HG02938 (cell line): Measurements from ENCODE around the gene GBA2.

Experiments
- ATAC-seq: cut with Tn5 transposase; IDR thresholded peaks from one replicate; pipeline ENCODE4 v1.9.1; 2021; ENCODE audit warnings: mild to moderate bottlenecking, moderate library complexity; ENCODE audit not compliant: unreplicated experiment

GBA2 gene

DNA sequence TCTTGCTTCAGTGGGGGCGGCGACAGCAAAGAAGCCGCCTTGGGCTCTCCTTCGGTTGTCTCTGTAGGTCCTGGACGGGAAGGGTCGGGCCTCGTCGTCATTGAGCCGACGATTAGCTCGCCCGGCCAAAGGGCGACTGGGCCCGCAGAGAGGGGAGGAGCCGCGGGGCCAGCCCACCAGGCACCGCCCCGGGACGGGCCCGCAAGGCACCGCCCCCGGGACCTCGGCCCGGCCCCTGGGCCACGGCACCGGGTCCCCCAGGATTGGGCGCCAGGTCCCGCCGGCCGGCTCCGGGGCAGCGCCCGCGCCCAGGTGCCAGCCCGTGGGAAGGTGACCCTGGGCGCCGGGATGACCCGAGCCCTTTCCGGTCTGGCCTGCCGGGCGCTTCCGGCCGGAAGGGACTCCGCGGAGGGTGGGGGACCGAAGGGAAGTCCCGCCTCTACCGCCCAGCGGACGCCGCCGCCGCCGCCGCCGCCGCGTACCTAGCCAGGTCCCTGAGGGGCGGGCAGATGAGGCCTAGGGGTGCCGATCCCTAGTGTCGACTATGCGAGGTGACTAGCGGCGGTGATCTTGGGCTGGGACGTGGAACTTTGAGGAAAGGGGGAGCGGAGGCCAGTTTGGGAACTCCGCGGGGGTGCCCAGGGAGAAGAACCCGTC lies at the start of gene GBA2, which contains the start of gene RGP1:
Gene GBA2, minus strand, starts transcription at position 371 of the 657 bp plus-strand sequence. CDS start 524 bp downstream, outside the sequence.
Gene RGP1, plus strand, starts transcription at position 430 of the 657 bp plus-strand sequence. CDS start 469 bp downstream, outside the sequence.
- ATAC-seq = peak; percentile 72

DNA sequence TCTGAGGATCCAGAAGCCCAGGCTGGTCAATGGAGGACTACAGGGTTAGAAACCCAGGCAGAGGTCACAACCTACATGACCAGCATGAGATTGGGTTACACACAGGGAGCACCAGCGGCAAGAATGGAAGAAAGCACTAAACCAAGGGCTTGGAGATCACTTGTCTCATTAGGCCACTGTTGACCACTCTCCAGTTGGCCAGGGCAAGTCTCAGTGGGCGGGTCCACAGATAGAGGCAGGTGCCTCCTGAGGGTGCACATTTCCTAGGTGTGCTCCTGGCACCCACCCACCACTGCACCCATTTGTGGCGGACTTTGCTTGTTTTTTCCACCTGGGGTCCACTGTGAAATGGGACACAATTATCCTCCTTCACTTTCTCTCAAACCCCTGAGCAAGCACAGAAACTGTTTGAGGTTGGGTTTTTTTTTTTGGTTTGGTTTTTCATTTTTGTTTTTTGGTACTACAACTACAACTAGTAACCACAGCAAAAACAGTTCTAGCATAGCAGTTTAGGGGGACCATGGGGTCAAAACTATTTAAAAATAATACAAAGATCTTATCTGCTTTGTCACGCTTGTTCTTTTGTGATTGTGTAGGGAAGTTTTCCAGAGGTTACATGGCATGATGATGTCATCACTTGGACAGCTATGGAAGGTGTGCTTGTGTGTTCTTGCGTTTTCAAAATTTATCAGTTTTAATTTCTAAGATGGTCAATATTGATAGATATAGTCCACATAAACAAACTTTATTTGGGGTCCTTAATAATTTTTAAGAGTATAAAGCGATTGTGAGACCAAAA lies 48.5 kb upstream of the GBA2 start:
- ATAC-seq = no peak

DNA sequence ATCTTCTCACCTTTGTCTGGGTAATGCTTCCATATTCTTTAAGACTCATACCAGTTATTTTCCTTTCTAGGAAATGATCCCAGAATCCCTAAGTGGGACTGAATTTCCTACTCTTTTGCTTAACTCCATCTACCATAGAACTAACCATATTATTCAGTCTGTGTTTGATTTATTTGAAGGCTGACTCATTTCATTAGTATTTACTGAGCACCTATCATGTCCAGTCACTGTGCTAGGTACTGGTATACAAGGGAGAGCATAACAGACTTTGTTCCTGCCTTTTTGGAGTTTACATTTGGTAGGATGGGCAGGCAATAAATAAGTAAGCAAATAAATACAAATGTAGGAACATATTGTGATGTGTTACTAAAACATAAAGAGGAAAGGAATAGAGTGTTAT lies 46.7 kb upstream of the GBA2 start:
- ATAC-seq = no peak

DNA sequence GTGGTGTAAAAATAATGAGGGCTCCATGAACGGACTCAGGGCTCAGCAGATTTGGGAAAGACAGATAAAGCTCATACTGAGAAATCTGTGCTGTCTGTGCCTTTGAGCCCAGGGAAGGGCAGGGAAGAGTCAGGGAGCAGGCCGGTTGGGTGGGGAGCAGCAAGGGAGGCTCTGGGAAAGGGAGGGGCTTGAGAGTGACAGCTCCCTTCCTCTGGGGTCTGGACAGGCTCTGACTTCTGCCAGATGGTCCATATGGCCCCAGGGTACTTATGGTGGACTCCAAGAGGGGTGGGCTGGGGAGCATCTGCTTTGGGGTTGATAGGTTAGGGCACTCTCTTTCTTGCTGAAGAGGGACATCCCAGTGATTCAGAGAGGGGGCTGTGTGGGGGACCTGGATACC lies 44.4 kb upstream of the GBA2 start:
- ATAC-seq = no peak

DNA sequence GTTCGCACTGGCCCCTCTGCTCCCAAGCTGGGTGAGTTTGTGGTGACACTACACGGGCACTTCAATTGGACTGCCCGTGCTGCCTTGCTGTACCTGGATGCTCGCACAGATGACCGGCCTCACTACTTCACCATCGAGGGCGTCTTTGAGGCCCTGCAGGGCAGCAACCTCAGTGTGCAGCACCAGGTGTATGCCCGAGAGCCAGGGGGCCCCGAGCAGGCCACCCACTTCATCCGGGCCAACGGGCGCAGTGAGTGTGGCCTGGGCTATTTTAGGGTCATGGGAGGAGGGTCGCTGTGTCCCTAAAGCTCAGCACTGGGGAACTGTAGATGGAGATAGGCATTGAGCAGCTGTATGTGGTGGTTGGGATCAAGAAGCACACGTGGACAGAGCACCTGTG lies 43.8 kb upstream of the GBA2 start:
- ATAC-seq = no peak

DNA sequence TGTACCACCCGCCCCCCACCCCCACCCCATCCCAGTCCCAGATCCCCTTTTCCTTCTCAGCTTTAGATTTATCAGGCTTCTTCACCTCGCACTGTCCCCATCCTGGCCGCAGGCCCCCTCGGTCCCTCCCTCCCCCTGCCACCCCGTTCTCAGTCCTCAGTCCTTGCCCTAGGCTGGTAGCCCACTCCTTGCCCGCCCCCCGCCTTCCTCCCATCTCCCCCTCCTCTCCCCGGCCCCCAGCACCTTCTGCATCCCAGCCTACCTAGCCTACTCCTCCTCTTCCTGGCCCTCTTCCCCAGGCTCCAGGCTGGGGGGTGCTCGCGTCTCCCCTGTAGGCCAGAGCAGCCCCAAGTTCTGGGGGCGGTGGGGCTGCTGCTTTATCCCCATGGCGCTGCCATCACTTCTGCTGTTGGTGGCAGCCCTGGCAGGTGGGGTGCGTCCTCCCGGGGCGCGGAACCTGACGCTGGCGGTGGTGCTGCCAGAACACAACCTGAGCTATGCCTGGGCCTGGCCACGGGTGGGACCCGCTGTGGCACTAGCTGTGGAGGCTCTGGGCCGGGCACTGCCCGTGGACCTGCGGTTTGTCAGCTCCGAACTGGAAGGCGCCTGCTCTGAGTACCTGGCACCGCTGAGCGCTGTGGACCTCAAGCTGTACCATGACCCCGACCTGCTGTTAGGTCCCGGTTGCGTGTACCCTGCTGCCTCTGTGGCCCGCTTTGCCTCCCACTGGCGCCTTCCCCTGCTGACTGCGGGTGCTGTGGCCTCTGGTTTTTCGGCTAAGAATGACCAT lies 43.2 kb upstream of the GBA2 start:
- ATAC-seq = no peak

DNA sequence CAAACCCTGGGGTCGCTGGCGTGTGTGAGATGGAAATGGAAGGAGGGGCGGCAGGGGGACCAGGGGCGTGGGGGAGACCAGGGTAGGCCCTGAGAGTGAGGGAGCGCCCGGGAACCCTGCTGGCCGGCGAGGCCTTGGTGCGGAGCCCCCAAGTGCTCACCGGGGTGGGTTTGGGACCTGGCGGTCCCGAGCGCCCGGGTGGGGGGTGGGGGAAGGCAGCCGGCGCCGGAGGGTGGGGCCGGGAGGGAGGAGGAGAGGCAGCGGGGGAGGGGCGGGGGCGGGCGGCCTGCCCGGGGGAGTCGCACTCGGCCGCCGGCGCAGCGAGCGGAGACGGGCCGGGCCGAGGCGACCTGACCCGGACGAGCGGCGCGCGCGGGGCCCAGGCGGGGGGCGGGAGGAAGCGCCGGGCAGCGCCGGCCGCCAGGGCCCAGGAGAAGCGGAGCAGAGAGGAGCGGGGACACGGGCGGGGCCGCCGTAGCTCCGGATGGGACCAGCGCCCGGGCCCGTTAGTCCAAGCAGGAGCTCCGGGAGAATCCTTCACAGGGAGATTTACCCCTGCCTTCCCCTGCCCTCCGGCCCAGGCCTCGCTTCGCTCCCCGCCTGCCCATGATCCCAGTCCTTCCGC lies 42.4 kb upstream of the GBA2 start, which contains the start of gene NPR2:
Gene NPR2, plus strand, starts transcription at position 295 of the 625 bp plus-strand sequence. CDS start 818 bp downstream, outside the sequence.
- ATAC-seq = no peak

DNA sequence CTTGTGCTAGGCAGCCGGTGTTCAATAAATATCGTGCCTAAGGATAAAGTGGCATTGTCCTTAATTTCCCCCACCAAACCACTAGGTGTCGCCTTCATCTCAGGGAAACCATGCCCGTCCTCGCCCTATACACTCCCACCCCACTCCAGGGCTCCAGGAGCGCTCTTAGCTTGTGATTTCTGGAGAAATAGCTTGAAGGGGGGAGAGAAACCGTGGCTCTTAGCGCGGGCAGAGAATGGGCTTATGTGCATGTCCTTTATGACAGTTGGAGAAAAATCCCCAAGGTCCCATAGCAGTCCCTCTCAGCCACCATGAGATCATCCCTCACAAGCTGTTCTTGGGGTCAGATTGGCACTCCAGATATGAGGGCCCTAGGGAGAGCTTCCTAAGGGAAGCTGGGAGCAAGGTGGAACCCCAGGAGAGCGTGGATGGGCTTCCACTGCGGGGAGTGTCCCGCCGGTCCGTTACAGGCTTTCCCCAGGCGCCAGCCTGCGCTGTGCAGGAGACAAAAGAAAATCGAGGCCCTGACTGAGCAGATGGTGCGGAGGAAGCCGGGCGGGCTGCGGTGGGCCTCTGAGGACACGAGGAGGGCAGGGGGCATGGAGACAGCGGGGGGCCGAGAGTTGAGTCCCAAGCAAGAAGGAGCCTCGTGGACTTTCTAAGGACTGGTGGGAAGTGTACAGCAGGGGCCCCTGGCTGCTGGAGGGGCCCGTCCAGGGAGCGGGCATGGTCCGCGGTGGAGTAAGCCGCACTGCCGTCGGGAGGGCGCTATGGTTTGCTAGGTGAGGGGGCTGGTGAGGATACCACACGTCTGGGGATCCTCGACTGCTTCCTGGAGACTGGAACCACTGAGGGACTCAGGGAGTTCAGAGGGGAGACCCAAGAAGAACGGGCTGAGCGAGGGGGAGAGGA lies 41.6 kb upstream of the GBA2 start:
- ATAC-seq = no peak

DNA sequence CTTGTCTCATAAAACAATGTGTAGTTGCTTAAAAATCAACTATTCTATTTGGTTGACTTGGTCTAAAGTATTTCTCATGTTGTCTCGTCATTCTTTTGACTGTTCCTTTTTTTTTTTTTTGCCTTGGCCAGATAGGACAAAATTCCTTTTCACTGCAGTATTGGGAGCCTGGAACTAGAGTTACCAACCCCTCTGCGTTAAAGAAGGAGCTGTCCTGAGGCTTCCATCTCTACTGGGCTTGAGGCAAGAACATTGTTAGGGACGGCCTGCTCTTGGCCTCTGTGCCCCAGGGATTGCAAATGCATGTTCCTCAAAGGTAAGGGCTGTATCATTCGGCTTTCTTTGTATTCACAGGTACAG lies 41.0 kb upstream of the GBA2 start:
- ATAC-seq = no peak

DNA sequence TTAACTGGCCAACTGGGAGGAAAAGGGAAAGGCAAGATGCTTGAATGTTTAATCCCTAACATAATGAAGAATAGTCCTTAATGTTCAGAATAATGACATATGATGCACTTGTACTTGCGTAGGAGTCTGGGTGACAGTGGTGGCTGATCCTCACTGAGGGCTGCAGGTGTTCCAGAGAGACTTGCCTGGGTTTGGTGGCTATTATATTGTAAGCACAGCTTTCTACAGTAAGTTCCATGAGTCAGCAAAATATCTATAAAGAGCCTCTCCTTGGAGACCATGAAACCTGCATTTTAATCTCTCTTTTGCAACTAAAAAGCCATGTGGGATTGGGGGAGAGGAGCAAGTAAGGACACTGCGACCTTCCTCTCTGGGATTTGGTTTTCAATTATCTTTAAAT lies 40.5 kb upstream of the GBA2 start:
- no peak for ATAC-seq

DNA sequence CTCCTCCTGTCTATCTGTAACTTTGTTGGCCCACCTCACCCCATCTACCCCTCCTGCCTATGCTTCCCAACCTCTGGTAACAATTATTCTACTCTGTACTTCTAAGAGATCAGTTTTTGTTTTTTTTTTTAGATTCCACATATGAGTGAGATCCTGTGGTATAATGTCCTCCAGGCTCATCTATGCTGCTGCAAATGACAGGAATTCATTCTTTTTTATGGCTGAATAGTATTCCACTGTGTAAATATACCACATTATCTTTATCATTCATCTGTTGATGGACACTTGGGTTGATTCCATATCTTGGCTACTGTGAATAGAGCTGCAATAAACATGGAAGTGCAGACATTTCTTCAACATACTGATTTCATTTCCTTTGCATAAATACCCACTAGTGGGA lies 34.4 kb upstream of the GBA2 start:
- no peak for ATAC-seq

DNA sequence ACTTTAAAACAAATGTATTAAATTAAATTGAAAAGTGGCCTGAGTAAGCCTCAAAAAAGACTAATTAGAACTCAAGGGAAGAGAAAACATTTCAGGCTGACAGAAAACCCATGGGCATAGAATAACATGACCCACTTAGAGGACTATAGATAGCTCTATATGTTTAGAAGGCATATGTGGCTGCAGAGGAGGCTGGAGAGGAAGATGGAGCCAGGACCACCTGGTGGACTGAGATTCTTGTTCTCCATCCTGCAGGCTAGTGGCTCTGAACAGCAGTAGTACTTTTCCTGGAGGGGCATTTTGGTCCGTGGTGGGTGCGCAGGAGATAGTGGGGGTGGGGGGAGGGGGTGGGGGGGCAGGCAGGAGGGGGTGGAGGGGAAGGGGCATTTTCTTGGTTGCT lies 32.0 kb upstream of the GBA2 start:
- ATAC-seq = no peak

DNA sequence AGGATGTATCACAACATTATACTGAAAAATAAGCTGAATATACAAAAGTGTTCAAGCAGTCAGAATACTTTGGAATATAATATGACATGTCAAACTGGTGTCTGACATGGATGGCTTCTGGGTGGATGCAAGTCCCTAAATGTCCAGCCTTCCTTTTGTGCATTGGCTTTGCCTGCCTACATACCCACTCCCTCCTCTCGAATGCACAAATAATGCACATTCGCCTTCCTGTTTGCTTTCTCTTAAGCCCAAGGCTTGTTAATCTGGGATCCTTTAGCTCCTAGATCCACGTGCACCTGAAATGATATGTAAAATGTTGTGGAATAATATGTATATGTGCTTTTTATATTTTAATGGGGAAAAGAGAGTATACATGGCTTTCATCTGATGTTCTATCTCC lies 29.5 kb upstream of the GBA2 start:
- ATAC-seq = no peak

DNA sequence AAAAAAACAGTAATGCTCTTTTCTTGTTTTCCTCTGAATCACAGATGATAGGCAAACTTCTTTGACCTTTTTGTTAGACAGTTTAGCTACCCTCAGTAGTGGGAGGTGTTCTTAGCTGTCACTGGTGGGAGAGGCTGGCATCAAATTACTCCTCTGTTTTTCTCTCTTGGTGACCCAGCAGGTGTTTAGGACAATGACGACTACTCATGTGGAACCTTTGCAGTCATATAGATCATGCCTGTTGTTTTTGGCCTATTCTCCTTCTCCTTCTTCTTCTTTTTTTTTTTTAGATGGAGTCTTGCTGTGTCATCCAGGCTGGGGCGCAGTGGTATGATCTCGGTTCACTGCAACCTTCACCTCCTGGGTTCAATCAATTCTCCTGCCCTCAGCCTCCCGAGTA lies 27.0 kb upstream of the GBA2 start:
- no peak for ATAC-seq

DNA sequence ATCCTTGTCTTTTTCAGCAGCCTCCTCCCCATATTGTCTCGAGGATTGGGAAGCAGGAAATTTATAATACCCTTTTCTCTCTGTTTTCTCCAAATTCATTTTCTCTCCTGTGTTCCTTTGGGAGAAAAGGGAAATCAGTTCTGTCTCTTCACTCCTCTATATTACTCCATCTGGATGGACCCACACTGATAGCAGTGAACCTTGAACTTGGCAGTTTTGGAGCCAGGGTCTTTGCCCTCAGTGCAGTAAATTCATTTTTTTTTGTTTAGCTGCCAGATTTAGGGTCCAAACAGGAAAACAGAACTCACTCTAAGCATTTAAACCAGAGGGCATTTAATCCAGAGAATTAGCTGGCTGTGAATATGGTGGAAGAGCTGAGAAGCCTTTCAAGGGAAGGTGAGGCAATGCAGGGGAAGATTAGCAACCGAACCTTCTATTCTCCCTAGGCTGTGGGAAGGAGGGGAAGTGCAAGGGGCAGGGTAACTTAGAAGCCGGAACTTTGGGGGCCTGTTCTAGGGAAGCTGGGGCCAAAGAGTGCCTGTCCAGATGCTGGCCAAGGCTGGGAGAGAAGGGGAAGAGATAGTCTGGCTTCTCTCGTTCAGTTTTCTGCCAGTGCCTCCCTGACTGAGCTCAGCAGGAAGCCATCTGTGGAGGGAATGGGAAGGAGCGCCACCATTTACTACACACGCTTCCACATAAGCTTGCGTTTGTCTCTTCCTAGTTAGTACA lies 26.0 kb upstream of the GBA2 start:
- no peak for ATAC-seq

DNA sequence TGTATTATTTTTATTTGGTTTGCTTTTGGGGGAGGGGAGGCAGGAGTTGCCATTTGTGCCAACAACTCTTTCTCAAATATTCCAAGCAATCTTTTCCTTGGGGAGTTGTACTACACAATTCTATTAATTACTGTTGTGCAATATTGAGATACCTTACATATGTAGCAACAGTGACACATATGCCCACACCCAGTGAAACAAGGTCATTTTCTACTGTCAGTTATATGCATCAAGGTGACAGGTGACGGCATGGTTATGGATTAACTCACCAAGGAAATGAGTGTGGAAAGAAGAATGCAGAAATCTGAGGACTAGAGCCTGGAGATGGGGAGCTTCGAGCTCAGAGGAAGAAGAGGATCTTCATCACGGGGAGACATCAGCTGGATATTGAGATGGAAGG lies 22.9 kb upstream of the GBA2 start:
- ATAC-seq = no peak

DNA sequence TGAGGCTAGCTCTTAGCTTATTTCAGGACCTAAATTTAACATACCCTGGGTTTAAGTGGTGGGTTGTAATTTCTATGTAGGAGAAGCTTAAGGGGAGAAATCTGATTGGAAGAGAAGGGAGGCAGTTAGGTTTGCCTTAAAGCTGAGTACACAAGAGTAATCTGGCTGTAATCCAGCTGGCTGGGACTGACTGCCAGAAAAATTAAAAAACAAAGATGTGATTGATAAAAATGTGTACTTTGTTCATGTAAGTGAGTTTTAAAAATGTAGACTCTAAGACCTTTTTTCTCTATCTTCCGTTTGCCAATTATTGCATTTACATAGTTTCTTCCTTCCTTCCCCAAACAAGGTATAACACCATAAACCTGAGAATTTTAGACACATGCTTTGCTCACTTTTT lies 22.5 kb upstream of the GBA2 start:
- no peak for ATAC-seq

DNA sequence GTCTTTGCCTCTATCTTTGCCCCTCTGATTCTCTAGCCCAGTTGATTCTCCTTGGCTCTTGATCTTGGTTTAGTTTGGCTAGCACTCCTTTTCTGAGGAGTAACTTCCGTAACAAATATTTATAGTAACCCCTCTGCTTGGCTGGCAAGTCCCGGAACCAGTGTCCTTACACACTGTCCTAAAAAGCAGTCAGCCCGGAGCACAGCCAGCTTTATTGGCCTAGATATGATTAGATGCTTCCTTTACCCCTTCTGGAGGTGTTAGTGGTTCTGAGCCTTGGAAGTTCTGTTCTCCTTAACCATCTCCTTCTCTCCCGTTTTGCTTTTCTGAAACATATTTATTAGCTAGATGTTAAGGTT lies 22.0 kb upstream of the GBA2 start:
- ATAC-seq = no peak

DNA sequence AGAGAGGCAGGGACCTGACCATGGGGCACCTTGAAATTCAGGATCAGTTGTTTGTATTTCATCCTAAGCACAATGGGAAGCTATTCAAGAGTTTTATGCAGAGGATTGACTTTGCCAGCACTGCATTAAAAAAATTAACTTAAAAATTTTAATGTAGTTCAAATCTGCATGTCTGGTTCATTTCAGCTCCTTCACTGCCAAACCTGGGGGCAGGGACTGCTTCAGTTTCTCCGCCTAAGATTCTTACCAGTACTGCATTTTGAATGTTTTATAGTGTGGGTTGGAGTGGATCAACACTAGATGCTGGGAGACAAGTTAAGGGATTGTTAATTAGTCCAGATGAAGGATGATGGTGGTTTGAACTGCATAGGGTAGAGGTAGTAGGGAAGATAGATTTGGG lies 20.7 kb upstream of the GBA2 start:
- no peak for ATAC-seq

DNA sequence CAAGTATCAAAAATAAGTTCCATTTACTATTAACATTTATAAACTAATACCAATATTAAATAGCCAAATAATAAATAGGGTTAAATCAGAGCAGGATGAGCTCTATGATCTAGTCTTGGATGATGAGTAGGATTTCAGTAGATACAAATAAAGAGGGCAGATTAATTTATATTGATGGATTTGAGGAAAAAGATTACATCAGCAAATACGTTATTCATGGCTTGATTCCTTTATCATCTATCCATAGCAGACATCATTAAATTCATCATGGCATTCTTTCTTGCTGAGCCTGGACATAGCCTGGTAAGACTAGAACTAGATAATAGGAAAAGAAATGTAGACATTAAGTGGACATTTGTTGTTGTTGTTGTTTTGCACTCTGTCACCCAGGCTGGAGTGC lies 18.4 kb upstream of the GBA2 start:
- no peak for ATAC-seq
